HG03039 (cell line): ENCODE data around the gene MGAT2.
"Not testable (repeated sequence)": the region's sequence is repeated elsewhere in the genome, so short reads cannot be mapped to it uniquely, and the experiment has no call there.

Experiments used
- ATAC-seq: cut with Tn5 transposase; IDR thresholded peaks from one replicate; pipeline ENCODE4 v1.9.1; 2021; ENCODE audit warnings: mild to moderate bottlenecking, moderate library complexity; ENCODE audit not compliant: unreplicated experiment

MGAT2 gene

DNA sequence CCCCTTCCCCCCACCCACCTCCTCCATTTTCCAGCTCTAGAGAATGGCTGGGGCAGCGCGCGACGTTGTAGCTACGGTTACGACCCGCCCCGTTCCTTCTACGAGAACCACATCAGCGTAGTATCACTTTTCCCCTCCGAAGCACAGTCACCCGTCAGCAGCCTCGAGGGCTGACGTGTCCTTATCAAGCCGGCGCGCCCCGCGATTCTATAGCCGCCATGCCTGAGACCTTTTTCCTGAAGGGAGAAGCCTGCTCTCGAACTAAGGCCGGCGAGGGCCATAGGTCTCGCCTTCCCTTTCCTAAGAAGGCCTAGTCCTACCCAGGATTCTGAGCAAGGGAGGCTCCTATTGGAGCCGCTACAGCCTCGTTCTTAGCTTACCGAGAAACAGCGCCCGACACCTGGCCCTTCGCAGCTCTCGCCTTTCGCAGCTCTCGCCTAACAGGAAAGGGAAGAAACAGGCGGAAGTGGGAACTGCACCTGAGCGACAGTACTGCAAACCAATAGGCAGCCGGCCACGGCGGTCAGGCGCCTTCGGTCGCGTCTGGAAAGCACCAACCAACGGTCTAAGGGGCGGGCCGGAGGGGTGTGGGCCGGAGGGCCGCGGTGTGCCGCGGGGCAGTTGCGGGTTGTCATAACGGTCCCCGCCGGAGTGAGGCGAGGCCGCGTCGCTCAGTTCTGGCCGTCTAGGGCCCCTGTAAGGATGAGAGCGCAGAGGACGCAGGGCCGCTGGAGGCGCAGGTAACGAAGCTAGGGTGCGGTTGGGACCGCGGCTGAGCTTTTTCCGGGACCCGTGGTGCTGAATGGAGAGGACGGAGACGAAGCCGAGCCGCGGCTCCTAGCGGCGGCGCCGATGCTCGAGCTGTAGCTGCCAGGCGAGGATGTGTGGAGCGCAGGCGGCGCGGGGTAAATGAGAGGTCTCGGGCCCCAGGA is at the start of gene MGAT2, which contains the start of gene RPL36AL:
Gene MGAT2, plus strand, starts transcription at position 618 of the 932 bp plus-strand sequence. CDS start 470 bp downstream, outside the sequence.
Gene RPL36AL, minus strand, starts transcription at position 445 of the 932 bp plus-strand sequence. CDS start 1,522 bp downstream, outside the sequence.
- ATAC-seq, result peak; percentile 94

DNA sequence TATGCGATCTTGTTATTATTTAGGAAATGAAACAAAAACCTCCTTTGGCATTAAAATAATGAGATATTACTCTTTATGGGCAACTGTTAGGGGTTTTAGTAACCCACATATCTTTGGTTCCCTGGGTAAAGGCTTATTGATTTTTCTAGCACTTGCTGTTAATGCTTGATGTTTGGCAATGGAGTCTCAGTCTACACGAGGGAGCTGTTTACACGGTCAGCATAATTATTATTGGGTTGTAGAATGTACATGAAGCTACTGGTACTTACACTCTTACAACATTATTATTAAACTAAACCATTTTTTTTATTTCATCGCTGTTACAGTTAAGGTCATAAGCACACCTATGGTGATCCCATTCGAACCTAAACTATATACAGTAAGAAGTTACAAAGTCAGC is 46.6 kb upstream of the MGAT2 start:
- no peak for ATAC-seq

DNA sequence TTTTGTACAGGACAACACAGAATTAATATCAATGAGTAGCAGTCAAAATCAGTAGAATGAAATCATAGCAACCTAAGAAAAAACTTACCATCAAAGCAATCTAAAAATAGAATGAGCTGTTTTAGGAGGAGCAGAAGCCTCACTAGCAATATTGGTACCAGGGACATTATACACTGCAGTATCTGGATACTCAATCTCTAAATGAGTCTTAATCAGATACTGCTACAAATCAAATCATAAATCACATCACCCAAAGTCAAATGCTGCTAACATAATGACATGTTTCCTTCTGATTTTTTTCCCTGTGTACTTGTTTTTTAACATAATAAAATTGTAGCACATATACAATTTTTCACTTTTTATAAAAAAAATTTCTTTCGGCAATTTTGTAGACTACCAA is 42.5 kb upstream of the MGAT2 start:
- ATAC-seq, result no peak

GRCh38 chr14:49579841-49580240 is 40.8 kb upstream of the MGAT2 start:
- ATAC-seq, result no peak

DNA sequence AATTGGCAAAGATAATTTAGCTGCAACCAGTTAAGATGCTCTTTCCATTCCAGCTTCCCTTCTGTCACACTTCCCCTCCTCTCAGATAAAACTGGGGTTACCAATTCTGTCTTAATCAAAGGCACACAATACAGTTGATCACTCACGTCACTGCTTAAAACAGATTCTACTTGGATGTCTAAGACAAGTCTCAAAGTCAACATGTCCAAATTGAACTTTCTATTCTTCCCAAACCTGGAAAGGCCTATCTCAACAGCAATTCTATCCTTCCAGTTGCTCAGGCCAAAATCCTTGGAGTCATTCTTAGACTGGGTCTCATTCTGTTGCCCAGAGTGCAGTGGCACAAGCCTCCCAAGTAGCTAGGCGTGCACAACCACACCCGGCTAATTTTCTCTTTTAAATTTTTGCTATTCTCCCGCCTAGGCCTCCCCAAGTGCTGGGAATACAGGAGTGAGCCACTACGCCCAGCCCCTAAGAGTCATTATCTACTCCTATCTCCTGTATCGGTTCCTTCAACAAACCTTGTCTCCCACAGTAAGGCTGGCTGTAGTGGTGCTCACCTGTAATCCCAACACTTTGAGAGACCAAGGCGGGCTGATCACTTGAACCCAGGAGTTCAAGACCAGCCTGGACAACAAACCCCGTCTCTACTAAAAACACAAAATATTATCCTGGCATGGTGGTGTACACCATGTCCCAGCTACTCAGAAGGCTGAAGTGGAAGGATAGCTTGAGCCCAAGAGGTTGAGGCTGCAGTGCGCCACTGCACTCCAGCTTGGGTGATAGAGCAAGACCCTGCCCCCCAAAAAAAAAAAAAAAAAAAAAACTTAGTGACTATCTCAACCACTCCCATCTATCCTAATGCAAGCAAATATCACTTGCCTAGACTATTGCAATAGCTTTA is 39.1 kb upstream of the MGAT2 start:
- no peak for ATAC-seq

DNA sequence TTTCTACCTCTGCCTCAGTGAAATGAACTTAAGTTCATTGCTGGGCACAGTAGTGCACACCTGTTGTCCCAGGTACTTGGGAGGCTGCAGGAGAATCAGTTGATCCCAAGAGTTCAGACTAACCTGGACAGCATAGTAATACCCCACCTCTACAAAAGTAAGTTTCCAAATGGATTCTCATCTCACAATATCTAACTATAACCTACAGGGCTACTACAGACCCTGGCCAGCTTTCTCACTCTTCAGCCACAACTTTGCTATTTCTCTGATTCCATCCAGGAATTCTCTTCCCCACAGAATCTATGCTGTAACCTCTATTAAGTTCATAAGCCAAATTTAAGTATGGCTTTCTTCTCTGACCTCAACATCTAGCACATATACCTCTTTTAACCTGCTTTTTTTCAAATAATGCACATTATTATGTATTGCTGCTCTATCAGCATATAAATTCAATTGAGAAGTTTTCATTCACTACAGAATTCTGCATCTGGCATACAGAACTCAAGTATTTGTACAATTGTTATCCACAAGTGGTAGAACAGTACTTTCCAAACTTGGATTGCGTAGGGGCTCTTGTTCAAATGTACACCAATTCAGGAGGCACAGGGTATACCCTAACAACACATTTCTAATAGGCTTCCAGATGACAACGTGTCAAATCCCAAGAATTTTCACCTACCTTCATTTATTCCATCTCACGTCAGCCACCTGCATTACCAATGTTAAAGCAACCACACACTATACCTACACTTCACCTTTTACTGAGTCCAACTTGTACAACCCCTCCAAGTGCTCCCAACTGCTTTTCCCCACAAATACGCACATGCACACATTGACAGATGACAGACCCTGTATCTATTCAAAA is 38.3 kb upstream of the MGAT2 start:
- ATAC-seq, result no peak

- no peak for ATAC-seq
Observed at GRCh38 chr14:49583629-49584028, 37.0 kb upstream of the MGAT2 start.

DNA sequence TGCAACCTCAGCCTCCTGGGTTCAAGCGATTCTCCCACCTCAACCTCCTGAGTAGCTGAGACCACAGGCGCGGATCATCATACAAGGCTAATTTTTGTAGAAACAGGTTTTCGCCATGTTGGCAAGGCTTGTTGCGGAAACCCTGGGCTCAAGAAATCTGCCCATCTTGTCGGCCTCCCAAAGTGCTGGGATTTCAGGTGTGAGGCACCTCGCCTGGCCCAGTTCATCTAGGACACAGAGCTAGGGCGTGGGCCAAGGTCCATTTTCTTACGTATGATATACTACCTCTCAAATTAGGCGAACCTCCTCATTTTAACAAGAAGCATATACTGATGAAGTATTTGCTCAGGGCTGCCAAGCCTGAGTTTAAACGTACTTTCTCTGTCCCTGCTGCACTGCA is 36.5 kb upstream of the MGAT2 start:
- ATAC-seq, result no peak

GRCh38 chr14:49584981-49585640 is 35.5 kb upstream of the MGAT2 start:
- ATAC-seq, result not testable (repeated sequence)

DNA sequence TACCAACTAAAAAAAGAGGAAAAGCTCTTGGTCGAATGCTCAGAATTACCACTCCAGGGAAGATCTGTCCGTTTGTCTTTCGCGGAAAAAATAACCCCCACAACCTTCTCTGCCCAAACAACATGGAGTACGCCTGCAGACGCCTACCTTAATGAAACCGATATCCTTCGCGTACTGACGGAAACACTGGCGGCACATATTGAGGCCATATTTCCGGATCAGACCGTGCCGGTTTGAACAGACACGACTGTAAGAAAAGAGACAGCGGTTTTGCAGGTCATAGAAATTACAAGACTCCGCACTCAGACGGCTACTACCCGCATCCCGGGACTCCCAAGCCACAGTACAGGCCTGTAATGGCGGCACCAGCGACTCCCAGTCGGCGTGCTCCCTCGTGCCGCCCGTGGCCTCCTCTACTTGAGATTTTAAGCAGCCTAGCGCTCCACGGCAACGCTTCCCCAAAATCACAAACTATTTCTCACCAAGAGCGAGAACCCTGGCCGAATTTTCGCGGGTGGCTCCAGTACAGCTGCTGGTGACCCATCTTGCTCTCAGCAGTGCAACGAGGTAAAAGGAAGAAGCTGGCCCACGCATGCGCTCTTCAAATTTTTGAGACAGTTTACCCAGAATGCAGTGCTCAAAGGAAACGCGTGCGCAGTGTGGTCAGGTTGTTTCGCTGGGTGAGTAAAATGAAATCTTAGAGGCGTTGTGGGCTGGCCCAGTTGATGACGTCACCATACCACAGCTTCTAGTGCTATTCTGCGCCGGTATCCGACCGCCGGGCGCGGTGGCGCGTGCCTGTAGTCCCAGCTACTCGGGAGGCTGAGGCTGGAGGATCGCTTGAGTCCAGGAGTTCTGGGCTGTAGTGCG is 34.6 kb upstream of the MGAT2 start, which contains the start of gene RPS29:
Gene RPS29, minus strand, starts transcription at position 578 of the 870 bp plus-strand sequence. Its CDS starts 34 bp downstream, at position 544.
- ATAC-seq, result peak; percentile 90

DNA sequence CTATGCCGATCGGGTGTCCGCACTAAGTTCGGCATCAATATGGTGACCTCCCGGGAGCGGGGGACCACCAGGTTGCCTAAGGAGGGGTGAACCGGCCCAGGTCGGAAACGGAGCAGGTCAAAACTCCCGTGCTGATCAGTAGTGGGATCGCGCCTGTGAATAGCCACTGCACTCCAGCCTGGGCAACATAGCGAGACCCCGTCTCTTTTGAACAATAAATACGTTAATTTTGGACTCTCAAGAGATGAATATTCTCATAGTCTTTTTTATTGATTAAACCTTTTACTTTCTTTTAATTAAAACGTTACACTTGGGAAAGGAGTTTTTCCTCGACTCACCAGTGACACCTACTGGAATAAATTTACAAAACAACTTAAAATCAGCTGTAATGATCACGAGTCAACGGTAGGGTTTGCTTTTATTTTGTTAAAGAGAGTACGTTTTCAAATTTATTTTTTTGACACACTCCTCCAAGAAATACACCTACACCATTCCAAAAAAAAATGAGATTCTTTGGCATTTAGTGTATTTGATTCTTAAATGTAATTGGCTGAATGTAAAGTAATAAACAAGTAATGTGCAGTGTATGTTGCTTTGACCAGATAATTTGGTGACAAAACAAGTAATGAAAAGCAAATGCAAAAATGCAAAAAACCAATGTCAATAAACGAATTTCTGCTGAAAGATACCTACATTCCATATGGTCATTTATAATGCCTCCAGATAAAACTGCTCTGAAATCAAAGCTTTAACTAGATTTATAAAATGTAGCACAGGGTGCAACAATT is 33.7 kb upstream of the MGAT2 start:
- peak; percentile 24 for ATAC-seq

- no peak for ATAC-seq
Observed at GRCh38 chr14:49589387-49589786, 31.2 kb upstream of the MGAT2 start.

- no peak for ATAC-seq
Observed at GRCh38 chr14:49593016-49593415, 27.6 kb upstream of the MGAT2 start.

DNA sequence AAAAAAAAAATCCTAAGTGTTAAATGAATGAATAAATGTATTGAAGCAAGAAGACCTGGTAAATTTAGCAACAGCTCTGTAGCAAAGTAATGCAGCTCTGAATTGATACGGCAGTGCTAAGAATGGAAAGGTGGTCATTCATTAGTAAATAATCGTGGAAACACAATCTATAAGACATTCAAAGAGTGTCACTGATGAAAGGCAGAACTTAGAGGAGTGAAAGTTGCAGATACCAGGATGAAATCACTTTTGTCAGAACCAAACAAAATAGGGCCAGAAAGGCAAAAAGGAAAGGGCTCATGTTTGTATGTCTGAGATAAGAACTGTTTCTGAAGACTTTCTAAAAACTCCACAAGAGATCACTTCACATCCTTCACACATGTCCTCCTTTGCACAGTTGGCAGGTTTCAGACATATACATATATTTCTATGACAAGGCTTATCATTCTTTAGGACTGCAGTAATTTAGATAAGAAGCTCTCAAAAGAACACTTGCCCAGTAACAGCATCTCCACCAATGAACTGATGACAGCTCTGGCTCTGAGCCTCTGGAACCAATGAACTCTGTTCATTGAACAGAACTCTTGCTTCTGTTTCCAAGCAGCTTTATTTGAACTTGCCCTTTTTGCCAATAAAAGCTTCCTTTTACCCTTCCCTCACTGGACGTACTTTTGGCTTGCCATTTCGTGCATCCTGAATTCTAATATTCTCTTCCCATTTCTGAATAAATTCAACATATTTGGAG is 26.1 kb upstream of the MGAT2 start:
- no peak for ATAC-seq

DNA sequence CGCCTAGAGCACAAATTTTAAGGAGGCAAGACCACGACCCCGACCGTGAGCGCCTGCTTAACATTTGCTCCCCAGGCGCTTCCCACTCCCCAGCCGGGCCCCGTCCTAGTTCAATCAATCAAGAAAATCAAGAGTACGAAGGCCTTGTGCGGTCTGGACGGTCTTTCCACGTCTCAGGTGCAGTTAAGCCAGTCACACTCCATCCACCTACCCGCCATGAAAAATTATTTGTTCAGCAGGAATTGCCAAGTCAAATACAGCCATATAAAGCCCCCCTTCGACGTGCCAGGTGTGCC is 22.5 kb upstream of the MGAT2 start:
- no peak for ATAC-seq

DNA sequence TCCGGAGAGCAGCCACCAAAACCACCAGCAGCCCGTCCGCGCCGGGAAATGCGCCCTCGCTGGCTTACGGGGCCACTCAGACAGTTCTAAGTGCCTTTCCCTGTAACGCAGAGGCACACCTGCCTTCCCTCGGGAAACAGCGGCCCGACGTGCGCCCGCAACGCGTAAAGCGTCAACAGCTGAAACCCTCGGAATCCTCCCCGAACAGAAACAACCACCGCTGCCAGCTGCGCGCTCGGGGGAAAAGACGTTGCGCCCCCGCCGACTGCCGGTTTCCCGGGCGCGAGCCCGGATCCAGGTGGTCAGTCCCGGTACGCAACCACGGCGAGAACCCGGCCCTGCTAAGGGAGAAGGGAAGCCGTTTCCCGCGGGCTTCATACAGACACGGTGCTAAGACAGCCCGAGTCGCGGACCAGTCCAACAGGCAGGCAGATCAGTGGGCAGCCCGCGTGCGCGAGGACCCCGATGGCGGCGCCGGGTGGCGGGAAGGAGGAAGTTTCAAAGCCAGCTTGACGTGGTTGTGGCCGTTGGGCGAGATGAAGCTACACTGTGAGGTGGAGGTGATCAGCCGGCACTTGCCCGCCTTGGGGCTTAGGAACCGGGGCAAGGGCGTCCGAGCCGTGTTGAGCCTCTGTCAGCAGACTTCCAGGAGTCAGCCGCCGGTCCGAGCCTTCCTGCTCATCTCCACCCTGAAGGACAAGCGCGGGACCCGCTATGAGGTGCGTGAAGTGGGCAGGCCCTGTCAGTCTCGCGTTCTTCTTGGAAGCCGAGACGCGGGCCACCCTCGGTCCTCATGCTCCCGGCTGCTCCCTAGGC is 21.9 kb upstream of the MGAT2 start, which contains the start of gene LRR1:
Gene LRR1, plus strand, starts transcription at position 456 of the 816 bp plus-strand sequence. Its CDS starts 81 bp downstream, at position 537.
- peak; percentile 49 for ATAC-seq

- no peak for ATAC-seq
Observed at GRCh38 chr14:49607583-49607982, 13.0 kb upstream of the MGAT2 start.
